Loucy (cell line): Measurements from ENCODE around the gene GNG13.

Experiments used
- H2AFZ ChIP-seq: fragments of 200-600 bp; sonication (generic); 2 replicates; pipeline ENCODE4 v1.6.0; 2016; ENCODE audit warnings: antibody characterized with exemption, mild to moderate bottlenecking, low read length, moderate library complexity
- H3F3A ChIP-seq: fragments of 200-600 bp; 2 replicates; pipeline ENCODE4 v1.6.0; 2016; ENCODE audit warnings: antibody characterized with exemption, low read depth, mild to moderate bottlenecking
- H3K27me3 ChIP-seq: fragments of 200-600 bp; sonication (generic); 2 replicates; pipeline ENCODE4 v1.6.1; 2014; ENCODE audit warnings: low read length, mild to moderate bottlenecking; ENCODE audit not compliant: insufficient read depth, poor library complexity, severe bottlenecking
- H3K36me3 ChIP-seq: fragments of 200-600 bp; sonication (generic); 2 replicates; pipeline ENCODE4 v1.6.1; 2016; ENCODE audit warnings: low read length; ENCODE audit not compliant: insufficient read depth
- H3K4me1 ChIP-seq: fragments of 200-600 bp; sonication (generic); 2 replicates; pipeline ENCODE4 v1.5.1; 2014; ENCODE audit warnings: low read length, mild to moderate bottlenecking; ENCODE audit not compliant: insufficient read depth, poor library complexity, severe bottlenecking
- H3K4me2 ChIP-seq: fragments of 200-600 bp; sonication (generic); 2 replicates; pipeline ENCODE4 v1.6.0; 2014; ENCODE audit warnings: antibody characterized with exemption, low read length, low read depth, mild to moderate bottlenecking; ENCODE audit not compliant: poor library complexity, severe bottlenecking
- H3K4me3 ChIP-seq: fragments of 200-600 bp; sonication (generic); 2 replicates; pipeline ENCODE4 v1.5.1; 2014; ENCODE audit warnings: low read length, mild to moderate bottlenecking, mixed read lengths; ENCODE audit not compliant: poor library complexity, severe bottlenecking
- H3K79me2 ChIP-seq: fragments of 200-600 bp; sonication (generic); 2 replicates; pipeline ENCODE4 v1.6.1; 2014; ENCODE audit warnings: low read length; ENCODE audit not compliant: insufficient read depth
- H3K9ac ChIP-seq: fragments of 200-600 bp; sonication (generic); 2 replicates; pipeline ENCODE4 v1.6.0; 2014; ENCODE audit warnings: mild to moderate bottlenecking, low read depth, low read length, moderate library complexity; ENCODE audit not compliant: poor library complexity, severe bottlenecking
- H3K9me2 ChIP-seq: fragments of 200-600 bp; sonication (generic); replicated peaks from 2 replicates; pipeline ENCODE4 v1.6.1; 2016; ENCODE audit warnings: low read depth, low read length, mixed read lengths
- H3K9me3 ChIP-seq: fragments of 200-600 bp; sonication (generic); 2 replicates; pipeline ENCODE4 v1.6.1; 2014; ENCODE audit warnings: mild to moderate bottlenecking, antibody characterized with exemption, low read length, low read depth; ENCODE audit not compliant: insufficient read depth
- H4K20me1 ChIP-seq: fragments of 200-600 bp; sonication (generic); 2 replicates; pipeline ENCODE4 v1.6.0; 2014; ENCODE audit warnings: antibody characterized with exemption, low read length, mild to moderate bottlenecking; ENCODE audit not compliant: insufficient read depth, poor library complexity, severe bottlenecking
- EZH2phosphoT487 ChIP-seq: fragments of 200-600 bp; IDR thresholded peaks from 2 replicates; pipeline ENCODE4 v1.6.1; 2018; ENCODE audit warnings: antibody characterized with exemption, mild to moderate bottlenecking, moderate library complexity, borderline replicate concordance
- TF ChIP-seq, protein P1 (sequence below): fragments of 200-600 bp; sonication (generic); conservative IDR thresholded peaks from 2 replicates; pipeline ENCODE4 v1.5.1; 2014; ENCODE audit warnings: mild to moderate bottlenecking, antibody characterized with exemption, low read length

GNG13 gene

DNA sequence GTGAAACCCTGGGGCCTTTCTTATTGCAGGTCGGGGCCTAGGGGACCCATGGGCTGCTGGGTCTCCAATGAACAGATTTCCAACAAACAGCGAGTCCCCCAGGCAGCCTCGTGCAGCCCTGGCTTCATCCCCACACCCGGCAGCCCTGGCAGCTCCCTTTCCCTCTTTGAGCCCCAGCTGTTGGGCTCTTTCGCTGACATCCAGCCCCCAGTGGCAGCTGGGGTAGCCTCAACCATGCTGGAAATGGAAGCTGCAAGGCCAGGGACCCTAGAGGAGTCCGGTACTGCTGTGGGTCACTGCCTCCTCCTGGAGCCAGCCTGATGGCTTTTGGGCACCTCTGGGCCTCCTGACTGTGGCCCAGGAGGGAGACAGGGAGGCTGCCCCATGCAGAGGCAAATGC lies 18.3 kb downstream of the GNG13 start:
- Histone ChIP-seq H3K4me1 (no peaks in the 10 kb centered on the region), H3K4me3 (no peak overlapping the region), H3K9me2 (no peaks in the 10 kb centered on the region), H3F3A (no peaks in the 10 kb centered on the region), H3K27me3 (no peaks in the 10 kb centered on the region), H3K36me3 (no peaks in the 10 kb centered on the region), H3K4me2 (no peak overlapping the region), H3K9ac (no peak overlapping the region), H3K79me2 (peaks cover 9% of the 10 kb centered on the region; the same call in 1 of the 2 replicates), H2AFZ (no peak overlapping the region), H3K9me3 (no peaks in the 10 kb centered on the region), H4K20me1 (no peaks in the 10 kb centered on the region)
- no peak for TF ChIP-seq EZH2phosphoT487
- TF ChIP-seq, protein P1, sequence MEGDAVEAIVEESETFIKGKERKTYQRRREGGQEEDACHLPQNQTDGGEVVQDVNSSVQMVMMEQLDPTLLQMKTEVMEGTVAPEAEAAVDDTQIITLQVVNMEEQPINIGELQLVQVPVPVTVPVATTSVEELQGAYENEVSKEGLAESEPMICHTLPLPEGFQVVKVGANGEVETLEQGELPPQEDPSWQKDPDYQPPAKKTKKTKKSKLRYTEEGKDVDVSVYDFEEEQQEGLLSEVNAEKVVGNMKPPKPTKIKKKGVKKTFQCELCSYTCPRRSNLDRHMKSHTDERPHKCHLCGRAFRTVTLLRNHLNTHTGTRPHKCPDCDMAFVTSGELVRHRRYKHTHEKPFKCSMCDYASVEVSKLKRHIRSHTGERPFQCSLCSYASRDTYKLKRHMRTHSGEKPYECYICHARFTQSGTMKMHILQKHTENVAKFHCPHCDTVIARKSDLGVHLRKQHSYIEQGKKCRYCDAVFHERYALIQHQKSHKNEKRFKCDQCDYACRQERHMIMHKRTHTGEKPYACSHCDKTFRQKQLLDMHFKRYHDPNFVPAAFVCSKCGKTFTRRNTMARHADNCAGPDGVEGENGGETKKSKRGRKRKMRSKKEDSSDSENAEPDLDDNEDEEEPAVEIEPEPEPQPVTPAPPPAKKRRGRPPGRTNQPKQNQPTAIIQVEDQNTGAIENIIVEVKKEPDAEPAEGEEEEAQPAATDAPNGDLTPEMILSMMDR, result no peak

DNA sequence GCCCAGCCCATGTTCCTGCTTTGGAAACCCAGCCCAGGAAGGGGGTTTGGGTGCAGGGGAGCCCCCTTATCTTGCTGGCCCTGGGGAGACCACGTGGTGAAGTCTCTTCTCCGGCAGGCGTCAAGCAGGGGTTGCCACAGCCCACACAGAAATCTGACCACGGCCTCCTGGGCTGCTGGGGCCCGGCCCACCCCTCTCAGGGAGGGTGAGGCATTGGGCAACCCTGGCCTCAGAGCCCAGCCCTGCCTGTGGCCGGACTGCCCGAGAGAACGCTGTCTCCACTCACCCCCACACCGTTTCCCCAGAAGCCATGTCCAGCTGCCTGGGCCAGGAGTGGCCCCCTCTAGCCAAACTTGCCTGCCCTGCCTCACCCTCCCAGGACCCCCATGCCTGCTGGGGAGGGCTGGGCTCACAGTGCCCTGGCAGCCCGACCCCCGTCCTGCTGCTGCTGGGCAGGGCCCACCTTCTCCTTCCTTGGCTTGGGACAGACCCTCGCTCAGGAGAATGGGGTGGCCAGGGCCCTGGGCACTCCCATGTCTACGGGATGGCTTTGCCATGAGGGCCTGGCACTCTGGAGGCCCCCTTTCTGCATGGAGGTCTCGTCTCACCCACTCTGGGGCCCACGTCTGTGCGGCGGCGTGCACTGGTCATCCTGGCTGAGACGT lies 19.1 kb downstream of the GNG13 start:
- no peaks in the 10 kb centered on the region for H3F3A ChIP-seq
- no peak overlapping the region for H2AFZ ChIP-seq
- H4K20me1 ChIP-seq, result no peaks in the 10 kb centered on the region
- no peaks in the 10 kb centered on the region for H3K27me3 ChIP-seq
- no peak for TF ChIP-seq EZH2phosphoT487
- TF ChIP-seq, protein P1, result no peak
- no peaks in the 10 kb centered on the region for H3K4me1 ChIP-seq
- H3K79me2 ChIP-seq, result peaks cover under 1% of the 10 kb centered on the region; the same call in 1 of the 2 replicates
- no peaks in the 10 kb centered on the region for H3K9me2 ChIP-seq
- no peak overlapping the region for H3K4me3 ChIP-seq
- H3K9me3 ChIP-seq, result no peaks in the 10 kb centered on the region
- no peaks in the 10 kb centered on the region for H3K36me3 ChIP-seq
- no peak overlapping the region for H3K4me2 ChIP-seq
- H3K9ac ChIP-seq, result no peak overlapping the region

DNA sequence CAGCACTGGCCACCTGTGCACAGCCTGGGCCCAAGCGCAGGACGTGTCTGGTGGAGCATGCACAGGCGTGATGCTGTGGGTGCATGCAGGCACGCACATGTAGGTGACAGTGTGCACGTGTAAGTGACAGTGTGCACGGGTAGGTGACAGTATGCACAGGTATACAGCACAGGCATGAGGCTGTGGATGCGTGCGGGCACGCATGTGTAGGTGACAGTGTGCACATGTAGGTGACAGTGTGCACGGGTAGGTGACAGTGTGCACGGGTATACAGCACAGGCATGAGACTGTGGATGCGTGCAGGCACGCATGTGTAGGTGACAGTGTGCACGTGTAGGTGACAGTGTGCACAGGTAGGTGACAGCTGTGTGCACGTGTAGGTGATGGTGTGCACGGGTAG lies 20.2 kb downstream of the GNG13 start:
- Histone ChIP-seq H3F3A (no peaks in the 10 kb centered on the region), H3K9me2 (no peaks in the 10 kb centered on the region)

More for the DNA sequence above, 20.2 kb downstream of the GNG13 start:
- no peaks in the 10 kb centered on the region for H3K36me3 ChIP-seq
- H3K9me3 ChIP-seq, result no peaks in the 10 kb centered on the region
- H3K27me3 ChIP-seq, result no peaks in the 10 kb centered on the region
- no peak overlapping the region for H3K9ac ChIP-seq
- H3K4me1 ChIP-seq, result no peaks in the 10 kb centered on the region
- no peaks in the 10 kb centered on the region for H3K79me2 ChIP-seq
- no peak overlapping the region for H3K4me2 ChIP-seq
- TF ChIP-seq EZH2phosphoT487, result no peak
- TF ChIP-seq, protein P1, result no peak
- H3K4me3 ChIP-seq, result no peak overlapping the region
- H2AFZ ChIP-seq, result no peak overlapping the region
- H4K20me1 ChIP-seq, result no peaks in the 10 kb centered on the region
